GM19328 (cell line): ENCODE measurements around the gene HIRIP3.
"Not testable (repeated sequence)": the region's sequence is repeated elsewhere in the genome, so short reads cannot be mapped to it uniquely, and the experiment has no call there.

Source experiments
- ATAC-seq: cut with Tn5 transposase; IDR thresholded peaks from one replicate; pipeline ENCODE4 v1.9.1; 2021; ENCODE audit warnings: mild to moderate bottlenecking, moderate library complexity; ENCODE audit not compliant: unreplicated experiment

The HIRIP3 gene

GRCh38 chr16:30017277-30017656 lies 21.9 kb upstream of the HIRIP3 start:
- ATAC-seq, result no peak

GRCh38 chr16:30016555-30017276 lies 21.3 kb upstream of the HIRIP3 start:
- ATAC-seq, result no peak

- ATAC-seq, result not testable (repeated sequence)
Observed at GRCh38 chr16:30015450-30015849, 20.0 kb upstream of the HIRIP3 start.

- not testable (repeated sequence) for ATAC-seq
Observed at GRCh38 chr16:30012598-30012997, 17.2 kb upstream of the HIRIP3 start.

- no peak for ATAC-seq
Observed at GRCh38 chr16:30011714-30012504, 16.5 kb upstream of the HIRIP3 start.

- ATAC-seq, result no peak
Observed at GRCh38 chr16:30010844-30011713, 15.7 kb upstream of the HIRIP3 start, which contains the start of gene DOC2A. Gene DOC2A, minus strand, starts transcription at chr16:30011027. Its CDS starts 805 bp downstream, at chr16:30010222.

GRCh38 chr16:30009990-30010843 lies 14.8 kb upstream of the HIRIP3 start:
- no peak for ATAC-seq

- ATAC-seq, result no peak
Observed at GRCh38 chr16:30009085-30009862, 13.9 kb upstream of the HIRIP3 start.

- no peak for ATAC-seq
Observed at GRCh38 chr16:30007378-30007895, 12.0 kb upstream of the HIRIP3 start.

- ATAC-seq, result no peak
Observed at GRCh38 chr16:30006659-30007377, 11.4 kb upstream of the HIRIP3 start.

GRCh38 chr16:30006095-30006473 lies 10.7 kb upstream of the HIRIP3 start:
- no peak for ATAC-seq

GRCh38 chr16:30005341-30006094 lies 10.1 kb upstream of the HIRIP3 start:
- ATAC-seq, result no peak

- no peak for ATAC-seq
Observed at GRCh38 chr16:30004811-30005242, 9.4 kb upstream of the HIRIP3 start.

GRCh38 chr16:30004424-30004776 lies 9.0 kb upstream of the HIRIP3 start:
- ATAC-seq, result no peak

- no peak for ATAC-seq
Observed at GRCh38 chr16:30003670-30004423, 8.4 kb upstream of the HIRIP3 start.

- no peak for ATAC-seq
Observed at GRCh38 chr16:30002614-30003346, 7.4 kb upstream of the HIRIP3 start.
